ENCODE measurements around the gene MSI2.

Gene MSI2

GRCh38 chr17:57340160-57340981 is 84.0 kb downstream of the MSI2 start:
- no peaks in the 10 kb centered on the region for H3K9me3 ChIP-seq (ENCODE audit: insufficient read depth, low read depth, low read length)
- peaks cover 100% of the 10 kb centered on the region for H3K79me2 ChIP-seq (ENCODE audit: insufficient read depth, low read length)
- H3F3A ChIP-seq (ENCODE audit: low read depth) = no peaks in the 10 kb centered on the region
- H3K4me3 ChIP-seq (ENCODE audit: low read length, poor library complexity, severe bottlenecking) = no peak overlapping the region
- no peak overlapping the region for H2AFZ ChIP-seq (ENCODE audit: low read length)
- H3K4me1 ChIP-seq (ENCODE audit: insufficient read depth, low read length, poor library complexity, severe bottlenecking) = peaks cover 33% of the 10 kb centered on the region
- no peak overlapping the region for H3K9ac ChIP-seq (ENCODE audit: low read depth, low read length, poor library complexity, severe bottlenecking)
- H3K9me2 ChIP-seq (replicated peaks; ENCODE audit: low read depth, low read length) = no peaks in the 10 kb centered on the region
- no peaks in the 10 kb centered on the region for H3K27me3 ChIP-seq (ENCODE audit: insufficient read depth, low read length, poor library complexity, severe bottlenecking)
- peaks cover 93% of the 10 kb centered on the region for H4K20me1 ChIP-seq (ENCODE audit: insufficient read depth, low read length, poor library complexity, severe bottlenecking)
- peaks cover 74% of the 10 kb centered on the region for H3K36me3 ChIP-seq (ENCODE audit: insufficient read depth, low read length)
- H3K4me2 ChIP-seq (ENCODE audit: low read depth, low read length, poor library complexity, severe bottlenecking) = no peak overlapping the region
- no peak for TF ChIP-seq CTCF (conservative IDR thresholded peaks at IDR 0.05; ENCODE audit: low read length)

- Histone ChIP-seq H3K9me3 (ENCODE audit: insufficient read depth, low read depth, low read length) (no peaks in the 10 kb centered on the region), H2AFZ (ENCODE audit: low read length) (no peak overlapping the region), H3K9me2 (replicated peaks; ENCODE audit: low read depth, low read length) (no peaks in the 10 kb centered on the region), H3K4me1 (ENCODE audit: insufficient read depth, low read length, poor library complexity, severe bottlenecking) (peaks cover 33% of the 10 kb centered on the region), H4K20me1 (ENCODE audit: insufficient read depth, low read length, poor library complexity, severe bottlenecking) (peaks cover 90% of the 10 kb centered on the region), H3K36me3 (ENCODE audit: insufficient read depth, low read length) (peaks cover 69% of the 10 kb centered on the region), H3F3A (ENCODE audit: low read depth) (no peaks in the 10 kb centered on the region), H3K9ac (ENCODE audit: low read depth, low read length, poor library complexity, severe bottlenecking) (no peak overlapping the region), H3K27me3 (ENCODE audit: insufficient read depth, low read length, poor library complexity, severe bottlenecking) (no peaks in the 10 kb centered on the region), H3K4me2 (ENCODE audit: low read depth, low read length, poor library complexity, severe bottlenecking) (no peak overlapping the region), H3K4me3 (ENCODE audit: low read length, poor library complexity, severe bottlenecking) (no peak overlapping the region), H3K79me2 (ENCODE audit: insufficient read depth, low read length) (peaks cover 100% of the 10 kb centered on the region)
- TF ChIP-seq EZH2phosphoT487 (IDR thresholded peaks at IDR 0.05; ENCODE audit: borderline replicate concordance) (no peak), CTCF (conservative IDR thresholded peaks at IDR 0.05; ENCODE audit: low read length) (no peak)
Observed at GRCh38 chr17:57341611-57342540, 85.6 kb downstream of the MSI2 start.

- H3K9ac ChIP-seq (ENCODE audit: low read depth, low read length, poor library complexity, severe bottlenecking) = no peak overlapping the region
Observed at GRCh38 chr17:57342963-57343589, 86.8 kb downstream of the MSI2 start.

More at GRCh38 chr17:57342963-57343589, 86.8 kb downstream of the MSI2 start:
- no peak overlapping the region for H2AFZ ChIP-seq (ENCODE audit: low read length)
- no peaks in the 10 kb centered on the region for H3K9me3 ChIP-seq (ENCODE audit: insufficient read depth, low read depth, low read length)
- H3K4me1 ChIP-seq (ENCODE audit: insufficient read depth, low read length, poor library complexity, severe bottlenecking) = peaks cover 23% of the 10 kb centered on the region
- H3K27me3 ChIP-seq (ENCODE audit: insufficient read depth, low read length, poor library complexity, severe bottlenecking) = no peaks in the 10 kb centered on the region
- H3K79me2 ChIP-seq (ENCODE audit: insufficient read depth, low read length) = peaks cover 100% of the 10 kb centered on the region
- H3K36me3 ChIP-seq (ENCODE audit: insufficient read depth, low read length) = peaks cover 75% of the 10 kb centered on the region
- no peaks in the 10 kb centered on the region for H3K9me2 ChIP-seq (replicated peaks; ENCODE audit: low read depth, low read length)
- no peak overlapping the region for H3K4me2 ChIP-seq (ENCODE audit: low read depth, low read length, poor library complexity, severe bottlenecking)
- H4K20me1 ChIP-seq (ENCODE audit: insufficient read depth, low read length, poor library complexity, severe bottlenecking) = peaks cover 90% of the 10 kb centered on the region
- no peaks in the 10 kb centered on the region for H3F3A ChIP-seq (ENCODE audit: low read depth)
- TF ChIP-seq CTCF (conservative IDR thresholded peaks at IDR 0.05; ENCODE audit: low read length) (no peak), EZH2phosphoT487 (IDR thresholded peaks at IDR 0.05; ENCODE audit: borderline replicate concordance) (no peak)
- no peak overlapping the region for H3K4me3 ChIP-seq (ENCODE audit: low read length, poor library complexity, severe bottlenecking)
